ENCODE results near the gene TOP2B.

- TF ChIP-seq BRF1 (IDR thresholded peaks at IDR 0.05; ENCODE audit: borderline replicate concordance, extremely low read depth, insufficient read length) (no peak), KDM1A (IDR thresholded peaks at IDR 0.05) (no peak), EZH2 (IDR thresholded peaks at IDR 0.05; ENCODE audit: borderline replicate concordance, low read depth, low read length) (no peak), POLR2A (conservative IDR thresholded peaks at IDR 0.05) (no peak), TEAD4 (IDR thresholded peaks at IDR 0.05; ENCODE audit: low read length) (no peak), TEAD4 (CRISPR knock-in tag; IDR thresholded peaks at IDR 0.05; ENCODE audit: borderline replicate concordance) (no peak), BACH1 (tag; IDR thresholded peaks at IDR 0.05) (no peak), USF1 (CRISPR knock-in tag; IDR thresholded peaks at IDR 0.05) (no peak), CTCF (IDR thresholded peaks at IDR 0.05 in 2 of 3, conservative IDR thresholded peaks at IDR 0.05 in 1 of 3; ENCODE audit: insufficient read depth in 2 of 3, low read depth in 1 of 3, low read length in 3 of 3) (no peak), PREB (CRISPR knock-in tag; IDR thresholded peaks at IDR 0.05) (no peak), CREM (IDR thresholded peaks at IDR 0.05; ENCODE audit: low read depth) (no peak), SMARCC2 (IDR thresholded peaks at IDR 0.05; ENCODE audit: low read depth) (no peak), TCF7 (IDR thresholded peaks at IDR 0.05; ENCODE audit: borderline replicate concordance) (no peak), RBM14 (IDR thresholded peaks at IDR 0.05; ENCODE audit: borderline replicate concordance, insufficient read depth, low read depth, low read length) (no peak)
- TF ChIP-seq, protein P1, sequence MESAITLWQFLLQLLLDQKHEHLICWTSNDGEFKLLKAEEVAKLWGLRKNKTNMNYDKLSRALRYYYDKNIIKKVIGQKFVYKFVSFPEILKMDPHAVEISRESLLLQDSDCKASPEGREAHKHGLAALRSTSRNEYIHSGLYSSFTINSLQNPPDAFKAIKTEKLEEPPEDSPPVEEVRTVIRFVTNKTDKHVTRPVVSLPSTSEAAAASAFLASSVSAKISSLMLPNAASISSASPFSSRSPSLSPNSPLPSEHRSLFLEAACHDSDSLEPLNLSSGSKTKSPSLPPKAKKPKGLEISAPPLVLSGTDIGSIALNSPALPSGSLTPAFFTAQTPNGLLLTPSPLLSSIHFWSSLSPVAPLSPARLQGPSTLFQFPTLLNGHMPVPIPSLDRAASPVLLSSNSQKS (CRISPR knock-in tag; IDR thresholded peaks at IDR 0.05), result no peak
Measured at GRCh38 chr3:25567388-25567787, 97.3 kb downstream of the TOP2B start.
